Measurements from ENCODE around the gene DYRK4. TPM values are rescaled to one million over a fixed set of nuclear protein-coding genes. Genes with fewer than 3 reads are reported as not detected.

DYRK4 gene
- total and polyA plus RNA-seq, 2 of the 13 experiments (the other 11 are each of a cell fraction or from before 2014, with no cell fraction given): 29.4 to 40.2 TPM

GRCh38 chr12:4643747-4644146 is 81.7 kb downstream of the DYRK4 start:
- H4K20me1 ChIP-seq (ENCODE audit: insufficient read depth, low read length): no peaks in the 10 kb centered on the region
- no peak overlapping the region for H3K27ac ChIP-seq (ENCODE audit: extremely low read length, insufficient read depth, low read length)
- peaks cover 16% of the 10 kb centered on the region for H3K4me1 ChIP-seq (ENCODE audit: insufficient read depth, low read length)
- no peak overlapping the region for H3K4me2 ChIP-seq (ENCODE audit: low read depth, low read length)
- H3K9ac ChIP-seq (ENCODE audit: insufficient read depth, low read depth, low read length): no peak overlapping the region
- H3K4me3 ChIP-seq (replicated peaks in 1 of 3; ENCODE audit: insufficient read depth in 1 of 3, low read depth in 2 of 3, low read length in 3 of 3): no peak overlapping the region
- H2AFZ ChIP-seq (ENCODE audit: low read length): no peak overlapping the region
- ChIA-PET POLR2A (no interaction called here), CTCF (ENCODE audit: low intra/inter-chr PET ratio, low total read pairs) (no interaction called here)
- H3K27me3 ChIP-seq (ENCODE audit: control insufficient read depth in 1 of 2, insufficient read depth in 2 of 2, low read length in 2 of 2): no peaks in the 10 kb centered on the region; a peak in 1 of 5 replicates
- H3K36me3 ChIP-seq (replicated peaks in 1 of 2; ENCODE audit: control insufficient read depth in 1 of 2, insufficient read depth in 2 of 2, low read length in 2 of 2): no peaks in the 10 kb centered on the region
- 16% methylated on average over 6 of the region's 6 CpGs for WGBS (ENCODE audit: low lambda C conversion rate)
- no peak for DNase-seq (ENCODE audit: low spot score)
- no peak for ATAC-seq
- in situ Hi-C loops (cut with HindIII; ENCODE audit: extremely low pct_ligation_motif_present, low pct_unique_long_range_greater_than_20kb) (no loop called here), intact Hi-C loops (cut with micrococcal nuclease; ENCODE audit: unreplicated experiment) (no loop called here)
- no TSS peak for BruUV-seq (replicated peaks)
- TF ChIP-seq ZNF609 (CRISPR knock-in tag; IDR thresholded peaks at IDR 0.05; ENCODE audit: borderline replicate concordance): no peak
- peaks cover 3% of the 10 kb centered on the region for H3K79me2 ChIP-seq (ENCODE audit: insufficient read depth, low read length)
- FAIRE-seq: no peak
- no peaks in the 10 kb centered on the region for H3K9me3 ChIP-seq (ENCODE audit: low read length)

GRCh38 chr12:4645023-4645422 is 83.0 kb downstream of the DYRK4 start:
- no TSS peak for BruUV-seq (replicated peaks)
- POLR2A ChIA-PET: no interaction called here
- 94% methylated on average over 1 of the region's 1 CpG for WGBS (ENCODE audit: low lambda C conversion rate)
- Histone ChIP-seq H3K36me3 (replicated peaks in 1 of 2; ENCODE audit: control insufficient read depth in 1 of 2, insufficient read depth in 2 of 2, low read length in 2 of 2) (no peaks in the 10 kb centered on the region), H3K4me2 (ENCODE audit: low read depth, low read length) (no peak overlapping the region), H3K27ac (ENCODE audit: extremely low read length, insufficient read depth, low read length) (no peak overlapping the region), H3K9ac (ENCODE audit: insufficient read depth, low read depth, low read length) (no peak overlapping the region), H4K20me1 (ENCODE audit: insufficient read depth, low read length) (no peaks in the 10 kb centered on the region), H3K4me1 (ENCODE audit: insufficient read depth, low read length) (peaks cover 18% of the 10 kb centered on the region), H3K4me3 (replicated peaks in 1 of 3; ENCODE audit: insufficient read depth in 1 of 3, low read depth in 2 of 3, low read length in 3 of 3) (no peak overlapping the region), H3K9me3 (ENCODE audit: low read length) (no peaks in the 10 kb centered on the region), H3K27me3 (ENCODE audit: control insufficient read depth in 1 of 2, insufficient read depth in 2 of 2, low read length in 2 of 2) (no peaks in the 10 kb centered on the region; a peak in 2 of 5 replicates), H2AFZ (ENCODE audit: low read length) (no peak overlapping the region), H3K79me2 (ENCODE audit: insufficient read depth, low read length) (peaks cover 14% of the 10 kb centered on the region)
- no peak for ATAC-seq
- intact Hi-C loops (cut with micrococcal nuclease; ENCODE audit: unreplicated experiment): no loop called here
- in situ Hi-C loops (cut with HindIII; ENCODE audit: extremely low pct_ligation_motif_present, low pct_unique_long_range_greater_than_20kb): no loop called here
- no peak for DNase-seq (ENCODE audit: low spot score)
- FAIRE-seq: no peak
- CTCF ChIA-PET (ENCODE audit: low intra/inter-chr PET ratio, low total read pairs): no interaction called here
- TF ChIP-seq EP300 (IDR thresholded peaks at IDR 0.05; ENCODE audit: low read depth in 2 of 2, low read length in 2 of 2): no peak
- TF ChIP-seq EP300 (CRISPR knock-in tag; IDR thresholded peaks at IDR 0.05; ENCODE audit: borderline replicate concordance): no peak
- TF ChIP-seq ISX (CRISPR knock-in tag; conservative IDR thresholded peaks at IDR 0.05): no peak
- no peak for TF ChIP-seq TBX2 (CRISPR knock-in tag; IDR thresholded peaks at IDR 0.05; ENCODE audit: borderline replicate concordance)
- no peak for TF ChIP-seq PITX1 (CRISPR knock-in tag; IDR thresholded peaks at IDR 0.05)
- TF ChIP-seq KDM3A (CRISPR knock-in tag; IDR thresholded peaks at IDR 0.05; ENCODE audit: low read depth): no peak
- TF ChIP-seq JUND (CRISPR knock-in tag; IDR thresholded peaks at IDR 0.05): no peak
- no peak for TF ChIP-seq SMC3 (IDR thresholded peaks at IDR 0.05; ENCODE audit: low read length)
- no peak for TF ChIP-seq HINFP (CRISPR knock-in tag; IDR thresholded peaks at IDR 0.05; ENCODE audit: low read depth)
- TF ChIP-seq ZNF160 (CRISPR knock-in tag; IDR thresholded peaks at IDR 0.05): no peak
- no peak for TF ChIP-seq ZNF224 (CRISPR knock-in tag; IDR thresholded peaks at IDR 0.05)
- no peak for TF ChIP-seq ZSCAN25 (CRISPR knock-in tag; IDR thresholded peaks at IDR 0.05)
- TF ChIP-seq ZNF788 (CRISPR knock-in tag; IDR thresholded peaks at IDR 0.05; ENCODE audit: borderline replicate concordance): no peak
- no peak for TF ChIP-seq ZNF720 (CRISPR knock-in tag; IDR thresholded peaks at IDR 0.05)
